ENCODE measurements around the gene GRK7. TPM values are rescaled to one million over a fixed set of nuclear protein-coding genes. Genes with fewer than 3 reads are reported as not detected.

GRK7 gene
- total and polyA plus RNA-seq, 2 donors from 2014 or later = not detected

DNA sequence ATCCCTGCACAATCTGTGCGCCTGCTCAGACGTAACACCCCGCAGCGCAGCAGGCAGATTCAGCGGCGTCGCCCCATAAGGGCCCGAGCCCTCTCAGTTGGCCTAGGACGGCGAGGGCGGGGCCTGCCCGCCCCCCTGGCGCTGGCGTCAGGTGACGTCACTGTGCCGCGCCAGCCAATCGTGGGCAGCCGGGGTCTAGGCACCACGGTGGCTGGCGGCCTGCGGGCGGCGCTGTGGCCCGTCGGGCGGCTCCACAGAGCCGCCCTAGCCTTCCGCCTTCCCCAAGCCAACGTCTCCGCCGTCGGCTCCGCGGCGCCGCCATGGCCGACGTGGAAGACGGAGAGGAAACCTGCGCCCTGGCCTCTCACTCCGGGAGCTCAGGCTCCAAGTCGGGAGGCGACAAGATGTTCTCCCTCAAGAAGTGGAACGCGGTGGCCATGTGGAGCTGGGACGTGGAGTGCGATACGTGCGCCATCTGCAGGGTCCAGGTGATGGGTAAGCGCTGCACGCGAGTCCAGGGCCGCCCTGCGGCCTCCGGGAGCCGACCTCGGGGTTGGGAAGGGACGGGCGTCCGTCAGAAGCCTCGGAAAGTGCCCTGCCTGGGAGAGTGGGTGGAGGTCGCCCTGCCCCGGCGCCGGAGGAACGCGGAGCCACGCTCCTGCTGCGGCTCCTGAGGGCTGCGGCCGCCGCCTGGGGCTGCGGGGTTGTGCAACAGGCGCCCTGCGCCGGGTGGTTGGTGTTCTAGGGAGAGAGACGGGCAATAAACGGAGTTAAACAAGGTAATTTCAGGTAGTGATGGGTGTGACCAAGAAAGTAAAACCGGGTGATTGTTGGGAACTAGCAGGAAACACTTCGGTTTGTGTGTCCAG lies 25.0 kb upstream of the GRK7 start, which contains the start of gene RNF7:
Gene RNF7, plus strand, starts transcription at position 277 of the 869 bp plus-strand sequence. Its CDS starts 44 bp downstream, at position 321.
- Histone ChIP-seq H3K4me3 (ENCODE audit: low read length in 3 of 3) (peak within 1 kb of the TSS; percentile 92 to 95 (median 92)), H3K27me3 (ENCODE audit: control insufficient read depth, insufficient read depth, low read length) (no peaks in the 10 kb centered on the region), H3K9ac (ENCODE audit: low read length in 3 of 3) (peak within 1 kb of the TSS; percentile 89 to 91 (median 90)), H3K4me1 (ENCODE audit: control insufficient read depth in 2 of 3, insufficient read depth in 2 of 3, low read depth in 1 of 3, low read length in 3 of 3) (peaks cover 0 to 10% (median 0%) of the 10 kb centered on the region in 3 donors), H3K36me3 (ENCODE audit: control insufficient read depth in 2 of 3, insufficient read depth in 3 of 3, low read length in 3 of 3) (peaks cover 0 to 2% (median 0%) of the 10 kb centered on the region in 3 donors), H3K9me3 (ENCODE audit: control insufficient read depth in 2 of 3, insufficient read depth in 1 of 3, low read length in 3 of 3) (no peaks in the 10 kb centered on the region), H3K27ac (ENCODE audit: low read depth in 2 of 2, low read length in 2 of 2) (peak within 1 kb of the TSS; percentile 88 to 91)
- peak; percentile 76 for TF ChIP-seq CTCF (IDR thresholded peaks at IDR 0.05; ENCODE audit: borderline replicate concordance, extremely low read depth, insufficient read depth)
- peak; percentile 97 to 98 (median 98) for DNase-seq
- no peak for FAIRE-seq
- intact Hi-C loops (cut with DNase I) = no loop called here

DNA sequence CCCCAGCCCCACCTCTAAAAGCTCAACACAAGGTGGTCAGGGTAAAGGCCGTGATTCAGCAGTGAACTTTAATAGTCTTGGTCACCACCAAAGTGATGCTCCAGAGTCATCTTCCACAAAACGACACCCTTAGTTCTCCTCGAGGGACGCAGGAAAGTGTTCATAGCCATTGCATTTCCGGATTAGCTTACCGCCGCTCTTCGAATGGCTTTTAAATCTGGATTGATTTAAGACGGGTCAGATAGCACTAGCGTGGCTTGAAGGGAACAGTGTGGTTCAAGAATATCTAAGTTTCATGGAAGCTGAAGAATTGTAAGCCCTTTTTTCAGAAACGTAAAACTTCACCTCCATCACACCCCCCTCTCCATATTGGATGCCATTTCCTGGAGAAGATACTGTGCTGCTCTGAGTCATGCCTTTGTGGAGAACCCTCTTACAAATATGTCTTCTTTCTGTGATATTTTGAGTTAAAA lies 24.3 kb upstream of the GRK7 start:
- peak overlapping the region; percentile 92 to 95 (median 92) for H3K4me3 ChIP-seq (ENCODE audit: low read length in 3 of 3)
- intact Hi-C loops (cut with DNase I) = no loop called here
- peak overlapping the region; percentile 88 to 91 for H3K27ac ChIP-seq (ENCODE audit: low read depth in 2 of 2, low read length in 2 of 2)
- peak overlapping the region; percentile 89 to 91 (median 90) for H3K9ac ChIP-seq (ENCODE audit: low read length in 3 of 3)
- H3K27me3 ChIP-seq (ENCODE audit: control insufficient read depth, insufficient read depth, low read length) = no peaks in the 10 kb centered on the region
- peaks cover 0 to 2% (median 0%) of the 10 kb centered on the region in 3 donors for H3K36me3 ChIP-seq (ENCODE audit: control insufficient read depth in 2 of 3, insufficient read depth in 3 of 3, low read length in 3 of 3)
- no peaks in the 10 kb centered on the region for H3K9me3 ChIP-seq (ENCODE audit: control insufficient read depth in 2 of 3, insufficient read depth in 1 of 3, low read length in 3 of 3)
- H3K4me1 ChIP-seq (ENCODE audit: control insufficient read depth in 2 of 3, insufficient read depth in 2 of 3, low read depth in 1 of 3, low read length in 3 of 3) = peaks cover 0 to 10% (median 0%) of the 10 kb centered on the region in 3 donors
- peak in 2 of 5 donors; percentile 55 to 70 for DNase-seq
- FAIRE-seq = no peak
- no peak for TF ChIP-seq CTCF (IDR thresholded peaks at IDR 0.05; ENCODE audit: borderline replicate concordance, extremely low read depth, insufficient read depth)

DNA sequence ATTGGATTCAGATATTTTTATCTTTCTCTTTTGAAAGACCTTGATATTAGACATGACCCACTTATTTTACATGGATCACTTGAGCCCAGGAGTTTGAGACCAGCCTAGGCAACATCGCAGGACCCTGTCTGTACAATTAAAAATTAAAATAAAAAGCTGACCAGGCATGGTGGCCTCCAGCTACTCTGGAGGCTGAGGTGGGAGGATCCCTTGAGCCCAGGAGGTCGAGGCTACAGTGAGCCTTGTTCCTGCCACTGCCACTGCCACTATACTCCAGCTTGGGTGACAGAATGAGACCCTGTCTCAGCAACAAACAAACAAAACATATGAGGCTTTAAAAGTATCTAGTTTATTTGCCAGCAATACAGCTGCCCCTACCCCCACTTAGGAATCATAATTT lies 23.5 kb upstream of the GRK7 start:
- no peak for FAIRE-seq
- H3K9me3 ChIP-seq (ENCODE audit: control insufficient read depth in 2 of 3, insufficient read depth in 1 of 3, low read length in 3 of 3) = no peaks in the 10 kb centered on the region
- no peaks in the 10 kb centered on the region for H3K27me3 ChIP-seq (ENCODE audit: control insufficient read depth, insufficient read depth, low read length)
- peak overlapping the region in 2 of 3 donors; percentile 92 to 95 for H3K4me3 ChIP-seq (ENCODE audit: low read length in 3 of 3)
- peaks cover 0 to 6% (median 4%) of the 10 kb centered on the region in 3 donors for H3K36me3 ChIP-seq (ENCODE audit: control insufficient read depth in 2 of 3, insufficient read depth in 3 of 3, low read length in 3 of 3)
- no peak for TF ChIP-seq CTCF (IDR thresholded peaks at IDR 0.05; ENCODE audit: borderline replicate concordance, extremely low read depth, insufficient read depth)
- peaks cover 0 to 10% (median 0%) of the 10 kb centered on the region in 3 donors for H3K4me1 ChIP-seq (ENCODE audit: control insufficient read depth in 2 of 3, insufficient read depth in 2 of 3, low read depth in 1 of 3, low read length in 3 of 3)
- DNase-seq = no peak
- peak overlapping the region in 1 of 3 donors; percentile 90 for H3K9ac ChIP-seq (ENCODE audit: low read length in 3 of 3)
- intact Hi-C loops (cut with DNase I) = no loop called here
- H3K27ac ChIP-seq (ENCODE audit: low read depth in 2 of 2, low read length in 2 of 2) = no peak overlapping the region
